Osteocyte (in vitro differentiated cells): ENCODE measurements around the gene S100A10. TPM values are rescaled to one million over a fixed set of nuclear protein-coding genes. Genes with fewer than 3 reads are reported as not detected.

Experiments
- DNase-seq: peaks from one replicate; pipeline ENCODE4 v3.0.0; 2021; ENCODE audit warnings: mixed read lengths; ENCODE audit not compliant: unreplicated experiment; ENCODE audit errors: extremely low spot score
- H3K27ac Mint-ChIP-seq: one replicate; pipeline ENCODE4 v1.8.0; 2021; ENCODE audit warnings: mild to moderate bottlenecking, mixed read lengths; ENCODE audit not compliant: unreplicated experiment
- H3K27me3 Mint-ChIP-seq: one replicate; pipeline ENCODE4 v1.8.0; 2021; ENCODE audit warnings: mixed read lengths; ENCODE audit not compliant: unreplicated experiment
- H3K36me3 Mint-ChIP-seq: one replicate; pipeline ENCODE4 v1.8.0; 2021; ENCODE audit warnings: mixed read lengths; ENCODE audit not compliant: unreplicated experiment
- H3K4me1 Mint-ChIP-seq: one replicate; pipeline ENCODE4 v1.8.0; 2021; ENCODE audit warnings: mixed read lengths; ENCODE audit not compliant: unreplicated experiment
- H3K4me3 Mint-ChIP-seq: one replicate; pipeline ENCODE4 v1.8.0; 2021; ENCODE audit warnings: mild to moderate bottlenecking, moderate library complexity, mixed read lengths; ENCODE audit not compliant: unreplicated experiment
- H3K9me3 Mint-ChIP-seq: one replicate; pipeline ENCODE4 v1.8.0; 2021; ENCODE audit warnings: mixed read lengths; ENCODE audit not compliant: unreplicated experiment
- total RNA-seq: library from RNA; stranded (reverse); gene quantifications from 2 replicates; pipeline ENCODE4 v1.2.1, GENCODE V29; 2021
- TF ChIP-seq, protein P1 (sequence below): fragments of 200-600 bp; sonication (generic); IDR thresholded peaks from 2 replicates; pipeline ENCODE4 v1.5.0; 2021; ENCODE audit warnings: antibody characterized with exemption, mild to moderate bottlenecking, moderate library complexity

Gene S100A10
- total RNA-seq, 1 donor from 2014 or later: 234 TPM

DNA sequence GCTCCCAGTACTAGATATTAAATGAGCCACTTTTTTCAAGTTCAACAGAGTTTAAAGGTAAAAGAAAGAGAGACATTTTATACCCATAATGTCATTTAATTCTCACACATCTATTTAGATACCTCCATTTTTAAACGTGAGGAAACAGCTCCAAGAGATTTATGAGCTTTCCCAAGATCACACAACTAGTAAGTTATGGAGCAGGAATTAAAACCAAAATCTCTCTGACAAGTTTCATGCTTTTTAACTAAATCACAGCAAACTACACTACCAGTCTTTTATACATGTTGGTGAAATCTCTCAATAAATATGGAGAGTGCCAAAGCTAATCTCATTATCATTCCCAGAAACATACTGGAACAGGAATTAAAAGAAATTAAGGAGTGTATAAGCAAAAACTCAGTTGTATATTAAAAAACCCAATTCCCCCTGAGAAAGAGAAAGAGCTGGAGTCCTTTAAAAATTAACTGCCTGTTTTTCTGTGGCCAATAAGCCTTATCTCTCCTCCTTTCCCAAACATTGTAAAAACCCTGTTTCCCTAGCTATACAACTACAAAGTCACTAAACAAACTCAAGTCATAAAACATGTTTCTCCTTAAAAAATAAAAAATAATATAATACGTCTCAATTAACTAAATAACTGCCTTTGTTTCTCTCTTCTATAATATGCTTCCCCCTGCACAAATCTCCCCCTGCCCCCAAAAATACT is 57.6 kb downstream of the S100A10 start:
- Mint-ChIP-seq H3K9me3 (no peaks in the 10 kb centered on the region), H3K36me3 (no peaks in the 10 kb centered on the region), H3K4me1 (peaks cover 14% of the 10 kb centered on the region), H3K4me3 (no peak overlapping the region), H3K27me3 (peaks cover 25% of the 10 kb centered on the region), H3K27ac (no peak overlapping the region)
- TF ChIP-seq, protein P1, sequence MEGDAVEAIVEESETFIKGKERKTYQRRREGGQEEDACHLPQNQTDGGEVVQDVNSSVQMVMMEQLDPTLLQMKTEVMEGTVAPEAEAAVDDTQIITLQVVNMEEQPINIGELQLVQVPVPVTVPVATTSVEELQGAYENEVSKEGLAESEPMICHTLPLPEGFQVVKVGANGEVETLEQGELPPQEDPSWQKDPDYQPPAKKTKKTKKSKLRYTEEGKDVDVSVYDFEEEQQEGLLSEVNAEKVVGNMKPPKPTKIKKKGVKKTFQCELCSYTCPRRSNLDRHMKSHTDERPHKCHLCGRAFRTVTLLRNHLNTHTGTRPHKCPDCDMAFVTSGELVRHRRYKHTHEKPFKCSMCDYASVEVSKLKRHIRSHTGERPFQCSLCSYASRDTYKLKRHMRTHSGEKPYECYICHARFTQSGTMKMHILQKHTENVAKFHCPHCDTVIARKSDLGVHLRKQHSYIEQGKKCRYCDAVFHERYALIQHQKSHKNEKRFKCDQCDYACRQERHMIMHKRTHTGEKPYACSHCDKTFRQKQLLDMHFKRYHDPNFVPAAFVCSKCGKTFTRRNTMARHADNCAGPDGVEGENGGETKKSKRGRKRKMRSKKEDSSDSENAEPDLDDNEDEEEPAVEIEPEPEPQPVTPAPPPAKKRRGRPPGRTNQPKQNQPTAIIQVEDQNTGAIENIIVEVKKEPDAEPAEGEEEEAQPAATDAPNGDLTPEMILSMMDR: no peak
- DNase-seq: no peak

DNA sequence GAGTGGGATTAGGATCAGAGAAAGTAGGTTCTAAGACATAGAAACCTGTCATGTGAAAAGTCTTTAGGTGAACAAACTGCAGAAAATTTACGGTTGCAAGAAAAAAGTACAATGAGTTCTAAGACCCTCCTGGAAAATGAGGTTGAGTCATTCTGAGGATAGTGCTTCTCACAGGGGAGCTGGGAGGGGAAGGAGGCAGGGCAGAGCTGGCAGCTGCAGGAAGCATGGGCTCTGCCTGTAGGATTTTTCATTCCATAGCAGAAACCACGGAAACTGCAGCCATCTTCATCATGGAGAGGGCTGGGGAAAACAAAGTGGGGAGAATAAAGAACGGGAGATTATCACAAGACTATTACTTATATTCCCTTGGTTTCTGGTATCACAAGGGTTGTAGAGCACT is 58.5 kb downstream of the S100A10 start:
- H3K36me3 Mint-ChIP-seq: no peaks in the 10 kb centered on the region
- peaks cover 34% of the 10 kb centered on the region for H3K27me3 Mint-ChIP-seq
- TF ChIP-seq, protein P1: no peak
- no peak for DNase-seq
- H3K27ac Mint-ChIP-seq: no peak overlapping the region
- H3K9me3 Mint-ChIP-seq: no peaks in the 10 kb centered on the region
- H3K4me3 Mint-ChIP-seq: no peak overlapping the region
- H3K4me1 Mint-ChIP-seq: peaks cover 8% of the 10 kb centered on the region

DNA sequence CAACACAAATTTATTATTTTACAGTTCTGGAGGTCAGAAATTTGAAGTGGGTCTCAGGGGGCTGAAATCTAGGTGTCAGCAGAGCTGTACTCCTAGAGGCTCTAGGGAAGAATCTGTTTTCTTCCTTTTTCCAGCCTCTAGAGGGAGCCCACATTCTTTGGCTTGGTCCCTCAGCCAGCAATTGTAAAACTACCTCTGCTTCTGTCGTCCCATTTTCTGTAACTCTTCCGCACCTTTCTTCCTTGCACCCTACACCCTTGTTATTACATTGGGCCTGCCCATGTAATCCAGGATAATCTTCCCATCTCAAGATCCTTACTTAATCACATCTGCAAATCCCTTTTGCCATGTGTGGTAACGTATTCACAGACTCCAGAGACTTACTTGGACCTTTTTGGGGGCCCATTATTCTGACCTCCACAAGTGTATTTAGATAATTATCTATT is 59.6 kb downstream of the S100A10 start:
- Mint-ChIP-seq H3K4me1 (peaks cover 8% of the 10 kb centered on the region), H3K27me3 (peaks cover 42% of the 10 kb centered on the region), H3K36me3 (no peaks in the 10 kb centered on the region), H3K27ac (no peak overlapping the region), H3K9me3 (no peaks in the 10 kb centered on the region), H3K4me3 (no peak overlapping the region)
- TF ChIP-seq, protein P1: peak; percentile 95
- DNase-seq: no peak

Other genes starting within 250 kb of the S100A10 start
- gene MRPL9, start 230.4 kb downstream of the S100A10 start, total RNA-seq: 67.4 and 73.0 TPM in 2 replicates
- gene TDRKH, start 203.4 kb downstream of the S100A10 start, total RNA-seq: 3.0 and 3.6 TPM in 2 replicates
- gene LINGO4, start 188.4 kb downstream of the S100A10 start, total RNA-seq: not detected in 2 replicates
- not detected in 2 replicates for gene RORC, start 162.1 kb downstream of the S100A10 start, total RNA-seq
- not detected in 2 replicates for gene C2CD4D, start 154.0 kb downstream of the S100A10 start, total RNA-seq
- not detected in 2 replicates for gene THEM5, start 140.1 kb downstream of the S100A10 start, total RNA-seq
- gene THEM4, start 84.3 kb downstream of the S100A10 start, total RNA-seq: 11.8 and 12.3 TPM in 2 replicates
- gene S100A11, start 43.1 kb upstream of the S100A10 start, total RNA-seq: 443 and 446 TPM in 2 replicates
- gene TCHHL1, start 95.2 kb upstream of the S100A10 start, total RNA-seq: not detected in 2 replicates
- gene TCHH, start 121.6 kb upstream of the S100A10 start, total RNA-seq: 0.05 TPM in 1 of 2 replicates, not detected in the other
- not detected in 2 replicates for gene RPTN, start 165.4 kb upstream of the S100A10 start, total RNA-seq
- gene HRNR, start 230.3 kb upstream of the S100A10 start, total RNA-seq: not detected in 2 replicates